Naive thymus-derived CD4-positive, alpha-beta T cell (primary cell): ENCODE results near the gene ADAMTS9. TPM values are rescaled to one million over a fixed set of nuclear protein-coding genes. Genes with fewer than 3 reads are reported as not detected.

ENCODE experiments used
- ATAC-seq: fragments of 150-1000 bp; cut with Tn5 transposase; 2 replicates; pipeline ENCODE4 v1.10.0; 2021; ENCODE audit warnings: mild to moderate bottlenecking, moderate library complexity
- CTCF ChIA-PET: fragments of 350-600 bp; sonication (Branson Sonifier 250); formaldehyde crosslinking; loops from one replicate; lab custom pipeline; 2021; ENCODE audit warnings: antibody characterized with exemption; lab: Charles Lee
- POLR2A ChIA-PET: fragments of 350-600 bp; sonication (Branson Sonifier 250); formaldehyde crosslinking; loops from one replicate; lab custom pipeline; 2021; ENCODE audit warnings: antibody characterized with exemption, inconsistent platforms; lab: Charles Lee
- DNase-seq, 9 donors: peaks; one replicate each; pipeline versions ENCODE4 v3.0.0 to v3.0.0-alpha.2; 2020 to 2022; ENCODE audit warnings: mixed read lengths in 1 of 9
- H3K27ac ChIP-seq: one replicate; pipeline ENCODE4 v1.7.0; 2013; ENCODE audit warnings: mild to moderate bottlenecking, low read depth, low read length, moderate library complexity
- H3K27me3 ChIP-seq, 2 donors: one replicate each; pipeline ENCODE4 v1.7.0; 2013; ENCODE audit warnings: low read length in 2 of 2, mild to moderate bottlenecking in 2 of 2, moderate library complexity in 2 of 2; ENCODE audit not compliant: control insufficient read depth in 2 of 2, insufficient read depth in 2 of 2
- H3K36me3 ChIP-seq, 3 experiments: 1 replicate in 2 of 3; 2 replicates in 1 of 3; pipeline ENCODE4 v1.7.0; 2013; ENCODE audit warnings: low read length in 3 of 3, mild to moderate bottlenecking in 3 of 3, moderate library complexity in 1 of 3; ENCODE audit not compliant: insufficient read depth in 3 of 3, control insufficient read depth in 2 of 3
- H3K4me1 ChIP-seq, 2 donors: one replicate each; pipeline ENCODE4 v1.7.0; 2013; ENCODE audit warnings: low read length in 2 of 2, mild to moderate bottlenecking in 2 of 2, moderate library complexity in 1 of 2; ENCODE audit not compliant: control insufficient read depth in 2 of 2, insufficient read depth in 2 of 2
- H3K4me3 ChIP-seq: 2 replicates; pipeline ENCODE4 v1.7.0; 2013; ENCODE audit warnings: mild to moderate bottlenecking, low read length
- H3K9me3 ChIP-seq, 3 experiments: 1 replicate in 2 of 3; 2 replicates in 1 of 3; pipeline ENCODE4 v1.7.0; 2013; ENCODE audit warnings: low read length in 3 of 3; ENCODE audit not compliant: control insufficient read depth in 2 of 3
- H3K27ac Mint-ChIP-seq, 9 donors: one replicate each; pipeline ENCODE4 v1.8.0; 2020 to 2022; ENCODE audit warnings: mixed read lengths in 9 of 9, mild to moderate bottlenecking in 8 of 9, moderate library complexity in 5 of 9, inconsistent platforms in 2 of 9
- H3K27me3 Mint-ChIP-seq, 5 donors: one replicate each; pipeline ENCODE4 v1.8.0; 2021 to 2022; ENCODE audit warnings: mixed read lengths in 5 of 5, mild to moderate bottlenecking in 1 of 5
- H3K36me3 Mint-ChIP-seq, 5 donors: one replicate each; pipeline ENCODE4 v1.8.0; 2020 to 2022; ENCODE audit warnings: mixed read lengths in 5 of 5, mild to moderate bottlenecking in 3 of 5, inconsistent platforms in 1 of 5
- H3K4me1 Mint-ChIP-seq, 7 donors: one replicate each; pipeline ENCODE4 v1.8.0; 2020 to 2022; ENCODE audit warnings: mixed read lengths in 7 of 7, mild to moderate bottlenecking in 3 of 7, inconsistent platforms in 1 of 7
- H3K4me3 Mint-ChIP-seq, 10 donors: one replicate each; pipeline ENCODE4 v1.8.0; 2020 to 2022; ENCODE audit warnings: mild to moderate bottlenecking in 10 of 10, mixed read lengths in 10 of 10, moderate library complexity in 6 of 10, inconsistent platforms in 2 of 10
- H3K9me3 Mint-ChIP-seq, 11 donors: one replicate each; pipeline ENCODE4 v1.8.0; 2020 to 2022; ENCODE audit warnings: mixed read lengths in 11 of 11, mild to moderate bottlenecking in 4 of 11, inconsistent platforms in 1 of 11, moderate library complexity in 1 of 11
- intact Hi-C, 2 donors: fragments of 100-400 bp; cut with micrococcal nuclease; formaldehyde crosslinking; loops; one replicate each; pipeline ENCODE4 v1.15.1; 2023
- polyA plus RNA-seq, 2 donors: library from polyadenylated mRNA; unstranded; fragments of 300-500 nt; fragmentation: Illumina TruSeq; gene quantifications; one replicate each; pipeline ENCODE4 v1.2.3, GENCODE V29; 2021
- total RNA-seq, 6 experiments: library from RNA in 5 of 6; stranded (reverse) in 5 of 6; gene quantifications; 1 replicate in 5 of 6; 2 replicates in 1 of 6; pipeline ENCODE4 v1.2.3 and lab custom pipeline; 2021 to 2026

ADAMTS9 gene
- total and polyA plus RNA-seq, 7 experiments from 2014 or later = not detected

- Mint-ChIP-seq H3K4me3 (peak overlapping the region in 1 of 10 donors; percentile 6), H3K27ac (peak overlapping the region in 1 of 9 donors; percentile 29)
Measured at GRCh38 chr3:64686446-64686908, 1.3 kb downstream of the ADAMTS9 start.

DNA sequence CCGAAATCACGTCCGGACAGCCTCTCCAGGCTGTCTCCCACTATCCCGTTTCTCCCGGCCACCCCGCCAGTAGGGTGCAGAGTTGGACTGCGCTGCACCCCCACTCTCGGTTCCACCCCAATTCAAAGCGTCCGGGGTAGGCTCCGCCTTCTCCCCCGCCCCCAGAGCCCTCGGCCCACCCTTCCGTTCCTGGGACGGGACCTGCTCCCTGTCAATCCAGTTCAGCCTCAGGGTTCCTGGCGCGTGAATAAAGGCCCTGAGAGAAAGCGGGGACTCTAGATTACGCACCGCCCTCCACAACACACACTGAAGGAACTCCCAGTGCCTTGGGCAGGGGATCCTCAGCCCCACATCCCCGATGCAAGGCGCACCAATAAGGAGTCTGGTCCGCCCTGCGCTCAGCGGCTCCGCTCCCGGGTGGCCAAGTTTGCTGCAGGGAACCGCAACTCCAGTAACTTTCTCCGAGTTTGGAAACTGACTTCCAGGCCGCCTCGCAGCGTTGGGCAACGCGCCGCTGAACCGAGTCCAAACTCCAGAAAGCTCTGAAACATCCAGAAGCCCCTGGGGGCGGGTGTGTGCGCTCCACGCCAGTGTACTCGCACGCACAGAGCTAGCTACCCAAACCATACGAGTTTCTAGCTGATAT lies 1.9 kb downstream of the ADAMTS9 start:
- H3K4me1 ChIP-seq = no peaks in the 10 kb centered on the region
- H3K9me3 Mint-ChIP-seq = peaks cover 0 to 14% (median 0%) of the 10 kb centered on the region in 11 donors
- no peak overlapping the region for H3K27ac Mint-ChIP-seq
- H3K27me3 Mint-ChIP-seq = peaks cover 46 to 61% (median 56%) of the 10 kb centered on the region in 5 donors
- no peak for ATAC-seq
- H3K4me1 Mint-ChIP-seq = peaks cover 4 to 19% (median 12%) of the 10 kb centered on the region in 7 donors
- DNase-seq = no peak
- no peak overlapping the region for H3K4me3 ChIP-seq
- H3K9me3 ChIP-seq = no peaks in the 10 kb centered on the region
- ChIA-PET POLR2A (no interaction called here), CTCF (no interaction called here)
- intact Hi-C loops = no loop called here
- H3K36me3 ChIP-seq = no peaks in the 10 kb centered on the region
- no peak overlapping the region for H3K27ac ChIP-seq
- H3K36me3 Mint-ChIP-seq = peaks cover 0 to 4% (median 2%) of the 10 kb centered on the region in 5 donors
- peaks cover 0 to 5% of the 10 kb centered on the region in 2 donors for H3K27me3 ChIP-seq
- H3K4me3 Mint-ChIP-seq = no peak overlapping the region

More at GRCh38 chr3:64686446-64686908, 1.3 kb downstream of the ADAMTS9 start:
- ChIA-PET CTCF (no interaction called here), POLR2A (no interaction called here)
- Histone ChIP-seq H3K4me1 (no peaks in the 10 kb centered on the region), H3K4me3 (no peak overlapping the region), H3K27me3 (peaks cover 0 to 5% of the 10 kb centered on the region in 2 donors), H3K36me3 (no peaks in the 10 kb centered on the region), H3K9me3 (no peaks in the 10 kb centered on the region), H3K27ac (no peak overlapping the region)
- intact Hi-C loops = no loop called here
- H3K9me3 Mint-ChIP-seq = peaks cover 0 to 15% (median 0%) of the 10 kb centered on the region in 11 donors
- ATAC-seq (no peak), DNase-seq (no peak)
- peaks cover 4 to 19% (median 12%) of the 10 kb centered on the region in 7 donors for H3K4me1 Mint-ChIP-seq
- peaks cover 0 to 4% (median 2%) of the 10 kb centered on the region in 5 donors for H3K36me3 Mint-ChIP-seq
- H3K27me3 Mint-ChIP-seq = peaks cover 46 to 64% (median 58%) of the 10 kb centered on the region in 5 donors

DNA sequence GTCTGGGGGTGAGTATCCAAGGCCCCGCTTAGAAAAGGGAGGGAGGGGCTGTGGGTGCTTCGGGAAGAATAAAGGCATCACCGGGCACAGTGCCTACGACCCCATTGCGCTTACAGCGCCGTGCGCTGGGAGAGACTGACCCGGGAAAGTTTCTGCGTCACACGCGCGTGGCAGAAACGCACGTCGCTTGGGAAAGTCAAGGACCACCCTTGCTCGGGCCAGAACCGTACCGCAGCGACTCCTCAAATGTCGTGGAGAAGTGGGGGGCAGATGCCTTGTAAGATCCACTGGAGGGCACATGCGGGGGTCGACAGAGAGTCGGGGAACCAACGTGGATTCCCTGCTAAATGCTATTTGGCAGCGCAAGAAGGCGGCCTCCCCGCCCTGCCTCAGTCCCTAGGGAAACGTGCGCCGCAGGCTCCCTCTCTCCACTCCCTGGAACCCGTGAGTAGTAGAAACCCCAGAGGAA lies 2.4 kb downstream of the ADAMTS9 start:
- peaks cover 0 to 14% (median 0%) of the 10 kb centered on the region in 11 donors for H3K9me3 Mint-ChIP-seq
- Histone ChIP-seq H3K9me3 (no peaks in the 10 kb centered on the region), H3K4me3 (no peak overlapping the region), H3K4me1 (no peaks in the 10 kb centered on the region), H3K27ac (no peak overlapping the region), H3K36me3 (no peaks in the 10 kb centered on the region), H3K27me3 (peaks cover 0 to 5% of the 10 kb centered on the region in 2 donors)
- no peak overlapping the region for H3K4me3 Mint-ChIP-seq
- CTCF ChIA-PET = no interaction called here
- no peak overlapping the region for H3K27ac Mint-ChIP-seq
- no peak for DNase-seq
- H3K4me1 Mint-ChIP-seq = peaks cover 4 to 19% (median 12%) of the 10 kb centered on the region in 7 donors
- POLR2A ChIA-PET = no interaction called here
- ATAC-seq = no peak
- peaks cover 0 to 4% (median 2%) of the 10 kb centered on the region in 5 donors for H3K36me3 Mint-ChIP-seq
- intact Hi-C loops = no loop called here
- H3K27me3 Mint-ChIP-seq = peaks cover 46 to 56% (median 55%) of the 10 kb centered on the region in 5 donors

DNA sequence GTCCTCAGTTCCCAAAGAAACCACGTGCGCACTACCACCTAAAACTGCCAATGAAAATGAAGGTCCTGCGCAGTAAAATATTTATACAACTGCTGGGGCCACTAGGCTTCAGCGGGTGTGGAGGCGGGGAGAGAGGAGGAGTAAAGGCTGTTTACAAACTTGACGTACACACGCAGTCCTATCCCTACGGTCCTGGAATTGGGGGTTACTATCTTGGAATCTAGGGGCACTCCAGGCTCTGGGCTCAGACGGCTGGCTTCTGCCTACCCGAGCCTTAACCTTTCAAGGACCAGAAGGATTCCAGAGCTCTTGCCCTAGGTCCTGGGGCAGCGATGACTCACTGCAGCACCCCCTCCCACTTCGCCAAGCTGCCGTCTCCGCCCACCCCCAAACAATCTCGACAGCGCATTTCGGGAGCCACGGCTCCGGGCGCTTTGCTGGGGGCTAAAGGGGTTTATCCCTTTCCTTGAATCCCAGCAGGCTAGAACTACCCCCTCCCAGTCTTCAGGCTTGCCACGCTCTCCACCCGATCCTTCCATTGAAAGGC lies 3.0 kb downstream of the ADAMTS9 start:
- Mint-ChIP-seq H3K9me3 (peaks cover 0 to 14% (median 0%) of the 10 kb centered on the region in 11 donors), H3K4me3 (no peak overlapping the region), H3K36me3 (peaks cover 0 to 4% (median 2%) of the 10 kb centered on the region in 5 donors), H3K27ac (no peak overlapping the region), H3K27me3 (peaks cover 43 to 54% (median 51%) of the 10 kb centered on the region in 5 donors), H3K4me1 (peaks cover 4 to 19% (median 12%) of the 10 kb centered on the region in 7 donors)
- no peak overlapping the region for H3K27ac ChIP-seq
- H3K36me3 ChIP-seq = no peaks in the 10 kb centered on the region
- CTCF ChIA-PET = no interaction called here
- no peak for ATAC-seq
- peaks cover 0 to 5% of the 10 kb centered on the region in 2 donors for H3K27me3 ChIP-seq
- H3K4me3 ChIP-seq = no peak overlapping the region
- no peaks in the 10 kb centered on the region for H3K9me3 ChIP-seq
- no peaks in the 10 kb centered on the region for H3K4me1 ChIP-seq
- POLR2A ChIA-PET = no interaction called here
- intact Hi-C loops = no loop called here
- DNase-seq = no peak

DNA sequence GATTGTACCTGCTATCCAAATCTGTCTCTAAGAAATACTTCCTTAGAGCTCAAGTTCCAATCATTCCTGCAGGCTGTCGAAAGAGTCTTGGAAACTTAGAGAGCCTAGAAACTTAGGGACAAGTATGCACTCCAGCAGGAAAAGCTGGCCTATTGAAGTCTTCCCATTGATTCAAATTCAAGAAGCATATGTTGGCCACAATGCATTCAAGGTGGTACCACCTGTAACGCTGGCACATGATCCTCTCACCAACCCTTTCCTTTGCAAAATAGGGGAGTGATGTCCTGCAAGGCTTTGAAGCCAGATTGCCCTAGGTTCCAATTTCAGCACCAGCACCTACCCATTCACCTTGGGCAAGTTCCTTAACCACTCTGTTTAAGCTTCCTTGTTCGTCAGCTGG lies 6.0 kb downstream of the ADAMTS9 start:
- Mint-ChIP-seq H3K36me3 (peaks cover 0 to under 1% (median 0%) of the 10 kb centered on the region in 5 donors), H3K4me1 (peaks cover 0 to 10% (median 6%) of the 10 kb centered on the region in 7 donors), H3K27me3 (peaks cover 25 to 44% (median 31%) of the 10 kb centered on the region in 5 donors), H3K27ac (no peak overlapping the region), H3K4me3 (no peak overlapping the region), H3K9me3 (peaks cover 0 to 12% (median 3%) of the 10 kb centered on the region in 11 donors)
- ATAC-seq = no peak
- DNase-seq = no peak
- Histone ChIP-seq H3K27ac (no peak overlapping the region), H3K27me3 (no peaks in the 10 kb centered on the region), H3K9me3 (no peaks in the 10 kb centered on the region), H3K4me3 (no peak overlapping the region), H3K36me3 (no peaks in the 10 kb centered on the region), H3K4me1 (no peaks in the 10 kb centered on the region)
- POLR2A ChIA-PET = no interaction called here
- intact Hi-C loops = no loop called here
- CTCF ChIA-PET = no interaction called here

DNA sequence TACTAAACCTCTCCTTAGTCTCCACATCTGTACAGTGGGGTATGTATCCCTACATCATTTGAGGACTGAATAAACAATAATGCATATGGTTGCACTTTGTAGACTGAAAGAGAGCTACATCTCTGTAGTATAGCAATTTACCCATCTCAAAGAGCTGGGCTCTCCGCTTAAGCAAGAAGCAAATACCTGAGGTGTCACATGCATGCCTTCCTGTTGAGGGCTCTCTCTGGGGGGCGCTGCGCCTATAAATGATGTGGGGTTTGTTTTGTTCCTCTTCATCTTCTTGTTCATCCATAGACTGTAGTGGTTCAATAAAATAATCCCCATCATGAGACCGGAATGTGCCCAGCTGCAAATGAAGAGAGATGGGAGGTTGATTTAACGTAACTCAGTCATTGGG lies 6.8 kb downstream of the ADAMTS9 start:
- H3K36me3 Mint-ChIP-seq = no peaks in the 10 kb centered on the region
- no peak overlapping the region for H3K4me3 ChIP-seq
- intact Hi-C loops = no loop called here
- no peaks in the 10 kb centered on the region for H3K4me1 ChIP-seq
- POLR2A ChIA-PET = no interaction called here
- no peaks in the 10 kb centered on the region for H3K36me3 ChIP-seq
- H3K9me3 Mint-ChIP-seq = peaks cover 0 to 11% (median 3%) of the 10 kb centered on the region in 11 donors
- DNase-seq (no peak), ATAC-seq (no peak)
- no peak overlapping the region for H3K4me3 Mint-ChIP-seq
- H3K27ac Mint-ChIP-seq = no peak overlapping the region
- no peaks in the 10 kb centered on the region for H3K27me3 ChIP-seq
- peaks cover 17 to 40% (median 23%) of the 10 kb centered on the region in 5 donors for H3K27me3 Mint-ChIP-seq
- H3K9me3 ChIP-seq = no peaks in the 10 kb centered on the region
- CTCF ChIA-PET = no interaction called here
- H3K27ac ChIP-seq = no peak overlapping the region
- peaks cover 0 to 4% (median 0%) of the 10 kb centered on the region in 7 donors for H3K4me1 Mint-ChIP-seq
